Posterior cingulate gyrus (tissue), 11 donors: ENCODE data around the gene AMACR.

Source experiments
- DNase-seq, 10 donors: peaks; one replicate each; pipeline versions ENCODE4 v3.0.0 to v3.0.0-alpha.2; 2020 to 2021; ENCODE audit warnings: mixed read lengths in 3 of 10
- intact Hi-C: fragments of 100-400 bp; cut with DNase I; formaldehyde crosslinking; loops from one replicate; pipeline ENCODE4 v1.15.1; 2023

AMACR gene

GRCh38 chr5:34007621-34008600, at the start of gene AMACR:
Gene AMACR, minus strand, starts transcription at chr5:34008050. Its CDS starts 31 bp downstream, at chr5:34008019.
- DNase-seq = peak; percentile 84 to 99 (median 90)
- intact Hi-C loops = loop anchor here (5.0 kb wide), 1 partner anchor 566 kb away; the partner anchor contains the start of gene TARS1

GRCh38 chr5:34057569-34057968, 49.7 kb upstream of the AMACR start:
- intact Hi-C loops = no loop called here
- DNase-seq = no peak

GRCh38 chr5:34057118-34057517, 49.3 kb upstream of the AMACR start:
- intact Hi-C loops = no loop called here
- DNase-seq = no peak

GRCh38 chr5:34055667-34056066, 47.8 kb upstream of the AMACR start:
- no peak for DNase-seq
- intact Hi-C loops = no loop called here

GRCh38 chr5:34054400-34054729, 46.5 kb upstream of the AMACR start:
- intact Hi-C loops = no loop called here

GRCh38 chr5:34053571-34054399, 45.9 kb upstream of the AMACR start:
- intact Hi-C loops = no loop called here
- DNase-seq = no peak

More at GRCh38 chr5:34054400-34054729, 46.5 kb upstream of the AMACR start:
- no peak for DNase-seq

GRCh38 chr5:34053133-34053532, 45.3 kb upstream of the AMACR start:
- DNase-seq = no peak
- intact Hi-C loops = no loop called here

- intact Hi-C loops = no loop called here
- no peak for DNase-seq
Measured at GRCh38 chr5:34051374-34051980, 43.6 kb upstream of the AMACR start.

GRCh38 chr5:34047774-34048572, 40.1 kb upstream of the AMACR start:
- intact Hi-C loops = no loop called here
- DNase-seq = no peak

- intact Hi-C loops = no loop called here
- DNase-seq = no peak
Measured at GRCh38 chr5:34047143-34047542, 39.3 kb upstream of the AMACR start.

GRCh38 chr5:34045996-34046395, 38.1 kb upstream of the AMACR start:
- no peak for DNase-seq
- intact Hi-C loops = no loop called here

- DNase-seq = no peak
- intact Hi-C loops = no loop called here
Measured at GRCh38 chr5:34045023-34045422, 37.2 kb upstream of the AMACR start.

GRCh38 chr5:34043099-34043876, 35.4 kb upstream of the AMACR start, which contains the start of gene C1QTNF3:
Gene C1QTNF3, minus strand, starts transcription at chr5:34043213. Its CDS starts 88 bp downstream, at chr5:34043125.
- peak in 6 of 10 donors; percentile 16 to 87 (median 62) for DNase-seq
- intact Hi-C loops = no loop called here

GRCh38 chr5:34042321-34042720, 34.5 kb upstream of the AMACR start:
- DNase-seq = peak in 3 of 10 donors; percentile 16 to 29 (median 25)
- intact Hi-C loops = no loop called here

GRCh38 chr5:34041247-34041972, 33.6 kb upstream of the AMACR start:
- DNase-seq = no peak
- intact Hi-C loops = no loop called here

GRCh38 chr5:34040472-34040871, 32.6 kb upstream of the AMACR start:
- intact Hi-C loops = no loop called here
- DNase-seq = no peak

- DNase-seq = no peak
- intact Hi-C loops = no loop called here
Measured at GRCh38 chr5:34039398-34040157, 31.7 kb upstream of the AMACR start.

- intact Hi-C loops = no loop called here
- no peak for DNase-seq
Measured at GRCh38 chr5:34038838-34039237, 31.0 kb upstream of the AMACR start.
